ENCODE results near the gene NCOA3.

DNA sequence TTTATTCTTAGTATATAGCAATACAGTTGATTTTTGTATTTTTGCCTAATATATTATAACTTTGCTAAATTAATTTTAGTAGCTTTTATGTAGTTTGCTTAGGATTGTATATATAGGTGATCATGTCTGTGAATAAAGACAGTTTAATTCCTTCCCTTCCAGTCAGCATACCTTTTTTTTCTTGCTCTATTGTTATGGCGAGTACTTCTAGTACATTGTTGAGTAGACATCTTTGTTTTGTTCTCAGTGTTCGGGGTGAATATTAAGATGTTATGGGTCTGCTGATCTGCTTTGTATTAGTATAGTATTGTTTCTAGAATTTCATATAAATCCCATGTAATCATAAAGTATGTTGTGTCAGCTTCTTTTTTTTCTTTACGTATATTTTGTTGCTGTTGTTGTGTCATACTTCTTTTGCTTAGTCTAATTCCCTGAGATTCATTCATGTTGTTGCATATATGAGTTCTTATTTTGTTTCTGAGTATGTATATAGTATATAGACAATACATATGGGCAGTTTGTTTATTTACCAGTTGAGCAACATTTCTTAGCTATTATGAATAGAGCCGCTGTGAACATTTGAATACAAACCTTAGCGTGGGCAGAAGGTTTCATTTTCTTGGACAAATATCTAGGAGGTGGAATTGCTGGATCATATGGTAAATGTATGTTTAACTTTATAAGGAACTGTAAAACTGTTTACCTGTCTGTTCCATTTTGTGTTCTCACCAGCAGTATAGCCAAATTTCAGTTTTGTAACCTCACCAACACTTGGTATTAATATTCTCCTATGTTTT, 25.5 kb downstream of the NCOA3 start:
- TF ChIP-seq POLR2A (IDR thresholded peaks at IDR 0.05; ENCODE audit: borderline replicate concordance, extremely low read depth, insufficient read depth, insufficient read length) (no peak), RAD21 (IDR thresholded peaks at IDR 0.05; ENCODE audit: low read depth) (no peak), POLR2AphosphoS5 (IDR thresholded peaks at IDR 0.05; ENCODE audit: low read depth, low read length) (no peak), YY1 (IDR thresholded peaks at IDR 0.05; ENCODE audit: extremely low read depth, insufficient replicate concordance, low read depth, low read length) (no peak), CEBPB (IDR thresholded peaks at IDR 0.05; ENCODE audit: low read depth) (no peak), SIN3A (IDR thresholded peaks at IDR 0.05; ENCODE audit: low read depth) (no peak), EZH2phosphoT487 (IDR thresholded peaks at IDR 0.05; ENCODE audit: borderline replicate concordance) (no peak), EZH2 (IDR thresholded peaks at IDR 0.05) (no peak)
- TF ChIP-seq, protein P1, sequence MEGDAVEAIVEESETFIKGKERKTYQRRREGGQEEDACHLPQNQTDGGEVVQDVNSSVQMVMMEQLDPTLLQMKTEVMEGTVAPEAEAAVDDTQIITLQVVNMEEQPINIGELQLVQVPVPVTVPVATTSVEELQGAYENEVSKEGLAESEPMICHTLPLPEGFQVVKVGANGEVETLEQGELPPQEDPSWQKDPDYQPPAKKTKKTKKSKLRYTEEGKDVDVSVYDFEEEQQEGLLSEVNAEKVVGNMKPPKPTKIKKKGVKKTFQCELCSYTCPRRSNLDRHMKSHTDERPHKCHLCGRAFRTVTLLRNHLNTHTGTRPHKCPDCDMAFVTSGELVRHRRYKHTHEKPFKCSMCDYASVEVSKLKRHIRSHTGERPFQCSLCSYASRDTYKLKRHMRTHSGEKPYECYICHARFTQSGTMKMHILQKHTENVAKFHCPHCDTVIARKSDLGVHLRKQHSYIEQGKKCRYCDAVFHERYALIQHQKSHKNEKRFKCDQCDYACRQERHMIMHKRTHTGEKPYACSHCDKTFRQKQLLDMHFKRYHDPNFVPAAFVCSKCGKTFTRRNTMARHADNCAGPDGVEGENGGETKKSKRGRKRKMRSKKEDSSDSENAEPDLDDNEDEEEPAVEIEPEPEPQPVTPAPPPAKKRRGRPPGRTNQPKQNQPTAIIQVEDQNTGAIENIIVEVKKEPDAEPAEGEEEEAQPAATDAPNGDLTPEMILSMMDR (IDR thresholded peaks at IDR 0.05 in 2 of 3, conservative IDR thresholded peaks at IDR 0.05 in 1 of 3; ENCODE audit: borderline replicate concordance in 1 of 3, insufficient read depth in 1 of 3, low read depth in 2 of 3, low read length in 2 of 3) = no peak
- TF ChIP-seq, protein P2, sequence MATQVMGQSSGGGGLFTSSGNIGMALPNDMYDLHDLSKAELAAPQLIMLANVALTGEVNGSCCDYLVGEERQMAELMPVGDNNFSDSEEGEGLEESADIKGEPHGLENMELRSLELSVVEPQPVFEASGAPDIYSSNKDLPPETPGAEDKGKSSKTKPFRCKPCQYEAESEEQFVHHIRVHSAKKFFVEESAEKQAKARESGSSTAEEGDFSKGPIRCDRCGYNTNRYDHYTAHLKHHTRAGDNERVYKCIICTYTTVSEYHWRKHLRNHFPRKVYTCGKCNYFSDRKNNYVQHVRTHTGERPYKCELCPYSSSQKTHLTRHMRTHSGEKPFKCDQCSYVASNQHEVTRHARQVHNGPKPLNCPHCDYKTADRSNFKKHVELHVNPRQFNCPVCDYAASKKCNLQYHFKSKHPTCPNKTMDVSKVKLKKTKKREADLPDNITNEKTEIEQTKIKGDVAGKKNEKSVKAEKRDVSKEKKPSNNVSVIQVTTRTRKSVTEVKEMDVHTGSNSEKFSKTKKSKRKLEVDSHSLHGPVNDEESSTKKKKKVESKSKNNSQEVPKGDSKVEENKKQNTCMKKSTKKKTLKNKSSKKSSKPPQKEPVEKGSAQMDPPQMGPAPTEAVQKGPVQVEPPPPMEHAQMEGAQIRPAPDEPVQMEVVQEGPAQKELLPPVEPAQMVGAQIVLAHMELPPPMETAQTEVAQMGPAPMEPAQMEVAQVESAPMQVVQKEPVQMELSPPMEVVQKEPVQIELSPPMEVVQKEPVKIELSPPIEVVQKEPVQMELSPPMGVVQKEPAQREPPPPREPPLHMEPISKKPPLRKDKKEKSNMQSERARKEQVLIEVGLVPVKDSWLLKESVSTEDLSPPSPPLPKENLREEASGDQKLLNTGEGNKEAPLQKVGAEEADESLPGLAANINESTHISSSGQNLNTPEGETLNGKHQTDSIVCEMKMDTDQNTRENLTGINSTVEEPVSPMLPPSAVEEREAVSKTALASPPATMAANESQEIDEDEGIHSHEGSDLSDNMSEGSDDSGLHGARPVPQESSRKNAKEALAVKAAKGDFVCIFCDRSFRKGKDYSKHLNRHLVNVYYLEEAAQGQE (IDR thresholded peaks at IDR 0.05; ENCODE audit: low read depth) = no peak

Measured in HCT116 (cell line).